Adipocyte (in vitro differentiated cells): ENCODE results near the gene TSPAN7.

Experiments
- DNase-seq: peaks from one replicate; pipeline ENCODE4 v3.0.0-alpha.2; 2015; ENCODE audit warnings: low read depth
- H3K27me3 ChIP-seq: replicated peaks from 2 replicates; pipeline ENCODE4 v1.7.0; 2013; ENCODE audit warnings: mild to moderate bottlenecking, low read length, moderate library complexity; ENCODE audit not compliant: control insufficient read depth, insufficient read depth
- H3K36me3 ChIP-seq: 2 replicates; pipeline ENCODE4 v1.7.0; 2013; ENCODE audit warnings: low read length, mild to moderate bottlenecking, moderate library complexity; ENCODE audit not compliant: control insufficient read depth, insufficient read depth, severe bottlenecking
- H3K4me1 ChIP-seq: 2 replicates; pipeline ENCODE4 v1.7.0; 2013; ENCODE audit warnings: mild to moderate bottlenecking, low read length, moderate library complexity; ENCODE audit not compliant: control insufficient read depth, insufficient read depth
- H3K4me3 ChIP-seq: 2 replicates; pipeline ENCODE4 v1.7.0; 2013; ENCODE audit warnings: mild to moderate bottlenecking, low read length, moderate library complexity
- H3K9ac ChIP-seq: 2 replicates; pipeline ENCODE4 v1.7.0; 2013; ENCODE audit warnings: mild to moderate bottlenecking, low read length, moderate library complexity
- H3K9me3 ChIP-seq: 2 replicates; pipeline ENCODE4 v1.7.0; 2013; ENCODE audit warnings: mild to moderate bottlenecking, low read length, moderate library complexity; ENCODE audit not compliant: control insufficient read depth

Gene TSPAN7

DNA sequence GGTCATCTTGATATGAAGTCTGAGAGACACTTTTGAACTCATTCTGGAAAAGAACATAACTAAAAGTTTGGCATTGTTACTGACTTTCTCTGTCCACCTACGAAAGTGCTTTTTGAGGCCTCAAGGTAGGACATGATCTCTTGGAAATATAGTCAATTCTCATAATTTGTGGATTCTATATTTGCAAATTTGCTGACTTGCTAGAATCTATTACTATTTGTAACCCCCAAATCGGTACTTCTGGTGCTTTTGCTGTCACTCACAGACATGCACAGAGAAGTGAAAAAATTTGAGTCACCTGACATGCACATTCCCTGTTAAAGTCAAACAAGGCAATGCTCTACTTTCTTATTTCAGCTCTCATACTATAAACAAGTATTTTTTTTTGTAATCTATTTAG is 35.6 kb downstream of the TSPAN7 start:
- no peaks in the 10 kb centered on the region for H3K36me3 ChIP-seq
- H3K4me3 ChIP-seq = no peak overlapping the region
- peaks cover 25% of the 10 kb centered on the region for H3K27me3 ChIP-seq
- DNase-seq = no peak
- H3K9me3 ChIP-seq = peaks cover 37% of the 10 kb centered on the region
- H3K4me1 ChIP-seq = no peaks in the 10 kb centered on the region
- no peak overlapping the region for H3K9ac ChIP-seq

GRCh38 chrX:38599796-38600755 is 38.7 kb downstream of the TSPAN7 start:
- Histone ChIP-seq H3K9me3 (peaks cover 18% of the 10 kb centered on the region), H3K27me3 (peaks cover 30% of the 10 kb centered on the region), H3K4me3 (no peak overlapping the region), H3K9ac (no peak overlapping the region), H3K36me3 (no peaks in the 10 kb centered on the region), H3K4me1 (no peaks in the 10 kb centered on the region)
- no peak for DNase-seq

- no peak overlapping the region for H3K9ac ChIP-seq
- peaks cover 31% of the 10 kb centered on the region for H3K27me3 ChIP-seq
- no peaks in the 10 kb centered on the region for H3K36me3 ChIP-seq
- no peak for DNase-seq
- no peaks in the 10 kb centered on the region for H3K4me1 ChIP-seq
- H3K9me3 ChIP-seq = peaks cover 22% of the 10 kb centered on the region
- no peak overlapping the region for H3K4me3 ChIP-seq
Measured at GRCh38 chrX:38601866-38602265, 40.5 kb downstream of the TSPAN7 start.

DNA sequence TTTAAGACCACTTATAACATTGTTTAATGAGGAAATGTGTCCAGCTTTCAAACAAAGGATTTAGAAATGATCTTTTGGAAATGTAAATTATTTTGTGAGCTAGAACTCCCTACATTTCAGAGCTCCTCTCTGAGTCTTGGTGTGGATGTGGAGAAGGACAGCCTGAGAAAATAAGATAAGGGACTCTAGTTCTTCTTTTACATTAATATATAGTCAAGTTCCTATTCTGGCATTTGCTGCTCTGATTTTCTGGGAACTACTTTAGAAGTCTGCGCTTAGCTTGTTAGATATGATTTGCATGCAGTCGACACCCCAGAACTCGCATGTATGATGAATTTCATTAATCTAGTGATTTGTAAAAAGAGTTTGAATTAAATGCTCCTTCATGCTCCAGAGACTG is 45.5 kb downstream of the TSPAN7 start:
- H3K9me3 ChIP-seq = peaks cover 6% of the 10 kb centered on the region
- no peaks in the 10 kb centered on the region for H3K36me3 ChIP-seq
- H3K4me3 ChIP-seq = no peak overlapping the region
- no peak overlapping the region for H3K9ac ChIP-seq
- H3K4me1 ChIP-seq = no peaks in the 10 kb centered on the region
- peaks cover 31% of the 10 kb centered on the region for H3K27me3 ChIP-seq
- no peak for DNase-seq

- H3K36me3 ChIP-seq = no peaks in the 10 kb centered on the region
- H3K27me3 ChIP-seq = peaks cover 38% of the 10 kb centered on the region
- no peak overlapping the region for H3K9ac ChIP-seq
- H3K4me3 ChIP-seq = no peak overlapping the region
- H3K9me3 ChIP-seq = peaks cover 6% of the 10 kb centered on the region
- DNase-seq = no peak
- H3K4me1 ChIP-seq = no peaks in the 10 kb centered on the region
Measured at GRCh38 chrX:38607976-38608375, 46.6 kb downstream of the TSPAN7 start.

DNA sequence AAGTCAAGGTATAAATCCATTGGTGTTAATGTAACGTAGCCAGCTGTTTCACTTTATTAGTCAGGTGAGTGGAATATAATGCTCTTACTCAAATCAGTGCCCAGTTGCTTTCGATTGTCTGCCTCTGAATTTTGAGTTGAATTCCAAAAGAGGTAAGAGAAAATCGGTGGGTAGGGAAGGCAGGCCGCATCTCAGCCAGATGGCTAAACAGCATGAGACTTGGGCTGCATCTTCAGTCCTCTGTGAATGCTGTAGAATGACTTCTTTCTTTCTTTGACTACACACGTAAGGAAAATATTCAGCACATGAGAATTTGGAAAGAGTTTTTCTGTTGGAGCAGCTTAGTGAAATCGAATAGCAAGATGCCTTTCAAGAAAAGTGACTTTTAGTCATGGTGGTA is 49.5 kb downstream of the TSPAN7 start:
- Histone ChIP-seq H3K4me1 (no peaks in the 10 kb centered on the region), H3K27me3 (peaks cover 57% of the 10 kb centered on the region), H3K9me3 (peaks cover 6% of the 10 kb centered on the region), H3K4me3 (no peak overlapping the region), H3K9ac (no peak overlapping the region), H3K36me3 (no peaks in the 10 kb centered on the region)
- DNase-seq = no peak

DNA sequence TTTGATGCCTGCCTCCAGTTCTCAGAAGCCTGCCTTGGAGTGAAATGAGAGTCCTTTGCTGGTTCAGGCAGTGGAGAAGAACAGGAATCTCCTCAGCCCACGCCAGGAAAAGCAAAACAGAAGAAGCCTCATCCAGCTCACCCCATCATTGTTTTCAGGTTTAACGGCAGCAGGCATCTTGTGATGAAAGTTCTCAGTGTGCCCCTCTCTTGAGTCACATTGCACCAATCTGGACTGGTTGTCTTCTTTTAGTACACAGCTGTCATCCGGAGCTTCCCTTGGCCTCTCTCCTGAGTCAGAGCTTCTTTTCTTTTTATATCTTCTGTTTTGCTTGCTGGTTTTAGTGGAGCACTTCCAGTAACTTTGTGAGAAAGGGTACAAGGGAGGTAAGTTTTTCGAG is 50.9 kb downstream of the TSPAN7 start:
- no peaks in the 10 kb centered on the region for H3K36me3 ChIP-seq
- H3K9ac ChIP-seq = no peak overlapping the region
- peaks cover 56% of the 10 kb centered on the region for H3K27me3 ChIP-seq
- H3K9me3 ChIP-seq = no peaks in the 10 kb centered on the region
- no peak overlapping the region for H3K4me3 ChIP-seq
- no peak for DNase-seq
- H3K4me1 ChIP-seq = no peaks in the 10 kb centered on the region

GRCh38 chrX:38614485-38614884 is 53.1 kb downstream of the TSPAN7 start:
- no peak overlapping the region for H3K9ac ChIP-seq
- H3K4me3 ChIP-seq = no peak overlapping the region
- H3K9me3 ChIP-seq = no peaks in the 10 kb centered on the region

GRCh38 chrX:38616904-38617303 is 55.6 kb downstream of the TSPAN7 start:
- H3K4me3 ChIP-seq = no peak overlapping the region
- H3K9me3 ChIP-seq = no peaks in the 10 kb centered on the region
- DNase-seq = no peak
- H3K27me3 ChIP-seq = peaks cover 57% of the 10 kb centered on the region
- H3K36me3 ChIP-seq = no peaks in the 10 kb centered on the region
- H3K4me1 ChIP-seq = no peaks in the 10 kb centered on the region
- H3K9ac ChIP-seq = no peak overlapping the region

More at GRCh38 chrX:38614485-38614884, 53.1 kb downstream of the TSPAN7 start:
- no peaks in the 10 kb centered on the region for H3K36me3 ChIP-seq
- no peaks in the 10 kb centered on the region for H3K4me1 ChIP-seq
- peaks cover 68% of the 10 kb centered on the region for H3K27me3 ChIP-seq
- no peak for DNase-seq

GRCh38 chrX:38618180-38618579 is 56.8 kb downstream of the TSPAN7 start:
- H3K9me3 ChIP-seq = no peaks in the 10 kb centered on the region
- H3K4me3 ChIP-seq = no peak overlapping the region
- no peaks in the 10 kb centered on the region for H3K4me1 ChIP-seq
- DNase-seq = no peak
- H3K9ac ChIP-seq = no peak overlapping the region
- H3K27me3 ChIP-seq = peaks cover 57% of the 10 kb centered on the region
- no peaks in the 10 kb centered on the region for H3K36me3 ChIP-seq

GRCh38 chrX:38620623-38621022 is 59.3 kb downstream of the TSPAN7 start:
- Histone ChIP-seq H3K27me3 (peaks cover 50% of the 10 kb centered on the region), H3K4me3 (no peak overlapping the region), H3K4me1 (no peaks in the 10 kb centered on the region), H3K9me3 (no peaks in the 10 kb centered on the region), H3K9ac (no peak overlapping the region), H3K36me3 (no peaks in the 10 kb centered on the region)
- no peak for DNase-seq
